Measurements from ENCODE around the gene ZDHHC13. TPM values are rescaled to one million over a fixed set of nuclear protein-coding genes. Genes with fewer than 3 reads are reported as not detected.

The ZDHHC13 gene
- total RNA-seq, 1 donor from 2014 or later: 17.3 TPM

DNA sequence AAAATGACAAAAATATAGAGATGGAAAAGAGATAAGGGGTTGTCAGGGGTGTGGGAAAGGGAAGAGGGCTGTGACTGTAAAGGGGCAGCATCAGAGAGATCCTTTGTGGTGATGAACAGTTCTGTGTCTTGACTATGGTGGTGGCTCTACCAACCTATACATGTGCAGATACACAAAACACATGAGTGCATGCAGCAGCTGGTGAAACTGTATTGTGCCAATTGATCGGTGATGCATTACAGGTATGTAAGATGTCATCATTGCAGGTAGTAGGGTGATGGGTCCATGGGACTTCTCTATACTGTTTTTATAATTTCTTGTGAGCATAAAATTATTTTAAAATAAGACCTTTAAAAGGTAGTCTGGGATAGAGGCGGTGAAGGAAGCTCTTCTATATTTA is 24.1 kb upstream of the ZDHHC13 start:
- no peaks in the 10 kb centered on the region for H3K9me3 Mint-ChIP-seq
- no peaks in the 10 kb centered on the region for H3K36me3 Mint-ChIP-seq
- H3K27ac Mint-ChIP-seq: no peak overlapping the region
- H3K4me3 Mint-ChIP-seq: no peak overlapping the region
- peaks cover 38% of the 10 kb centered on the region for H3K27me3 Mint-ChIP-seq (ENCODE audit: low read depth)
- no peak for DNase-seq (ENCODE audit: low spot score in 2 of 2, unreplicated experiment in 2 of 2)
- TF ChIP-seq, protein P1, sequence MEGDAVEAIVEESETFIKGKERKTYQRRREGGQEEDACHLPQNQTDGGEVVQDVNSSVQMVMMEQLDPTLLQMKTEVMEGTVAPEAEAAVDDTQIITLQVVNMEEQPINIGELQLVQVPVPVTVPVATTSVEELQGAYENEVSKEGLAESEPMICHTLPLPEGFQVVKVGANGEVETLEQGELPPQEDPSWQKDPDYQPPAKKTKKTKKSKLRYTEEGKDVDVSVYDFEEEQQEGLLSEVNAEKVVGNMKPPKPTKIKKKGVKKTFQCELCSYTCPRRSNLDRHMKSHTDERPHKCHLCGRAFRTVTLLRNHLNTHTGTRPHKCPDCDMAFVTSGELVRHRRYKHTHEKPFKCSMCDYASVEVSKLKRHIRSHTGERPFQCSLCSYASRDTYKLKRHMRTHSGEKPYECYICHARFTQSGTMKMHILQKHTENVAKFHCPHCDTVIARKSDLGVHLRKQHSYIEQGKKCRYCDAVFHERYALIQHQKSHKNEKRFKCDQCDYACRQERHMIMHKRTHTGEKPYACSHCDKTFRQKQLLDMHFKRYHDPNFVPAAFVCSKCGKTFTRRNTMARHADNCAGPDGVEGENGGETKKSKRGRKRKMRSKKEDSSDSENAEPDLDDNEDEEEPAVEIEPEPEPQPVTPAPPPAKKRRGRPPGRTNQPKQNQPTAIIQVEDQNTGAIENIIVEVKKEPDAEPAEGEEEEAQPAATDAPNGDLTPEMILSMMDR (IDR thresholded peaks at IDR 0.05; ENCODE audit: unreplicated experiment): no peak
- H3K4me1 Mint-ChIP-seq: no peaks in the 10 kb centered on the region

DNA sequence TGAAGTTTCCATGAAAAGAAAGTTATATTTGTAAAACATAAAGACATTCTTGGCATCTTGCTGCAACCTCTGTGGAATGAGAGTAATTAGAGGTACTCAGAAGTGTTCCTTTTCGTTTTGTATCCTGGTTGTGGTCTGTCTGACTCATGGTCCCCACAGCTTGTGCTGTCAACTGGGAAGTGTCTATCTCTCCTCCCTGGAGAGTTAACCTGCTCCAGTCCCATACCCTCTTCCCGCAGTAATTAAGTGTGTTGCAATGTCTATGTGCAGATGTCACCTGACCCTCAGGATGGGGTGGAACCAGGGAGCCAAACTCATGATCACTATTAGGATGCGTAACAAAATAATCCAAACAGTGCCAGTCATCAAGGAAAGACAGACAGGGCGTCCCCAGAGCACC is 23.0 kb upstream of the ZDHHC13 start:
- TF ChIP-seq, protein P1 (IDR thresholded peaks at IDR 0.05; ENCODE audit: unreplicated experiment): no peak
- no peak overlapping the region for H3K27ac Mint-ChIP-seq
- H3K36me3 Mint-ChIP-seq: no peaks in the 10 kb centered on the region
- no peak overlapping the region for H3K4me3 Mint-ChIP-seq
- DNase-seq (ENCODE audit: low spot score in 2 of 2, unreplicated experiment in 2 of 2): no peak
- H3K4me1 Mint-ChIP-seq: no peaks in the 10 kb centered on the region
- no peaks in the 10 kb centered on the region for H3K9me3 Mint-ChIP-seq
- H3K27me3 Mint-ChIP-seq (ENCODE audit: low read depth): peaks cover 45% of the 10 kb centered on the region

DNA sequence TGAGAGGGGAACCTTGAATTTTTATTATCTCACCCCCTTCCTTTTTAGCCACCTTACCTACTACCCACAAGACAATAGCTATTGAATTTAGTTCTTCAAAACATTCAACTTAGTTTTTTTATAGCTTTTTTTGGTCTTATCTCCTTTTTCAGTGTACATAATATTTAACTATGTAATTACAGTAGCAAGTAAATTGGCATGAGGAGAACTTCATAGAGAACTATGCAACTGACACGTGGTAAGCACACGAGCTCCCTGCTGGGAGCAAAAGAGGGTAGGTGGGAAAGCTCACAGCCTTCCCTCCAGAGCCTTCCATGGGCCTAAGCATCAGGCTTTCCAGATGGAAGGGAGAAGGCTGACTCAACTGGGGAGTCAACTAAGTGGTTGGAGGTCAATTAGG is 22.1 kb upstream of the ZDHHC13 start:
- Mint-ChIP-seq H3K36me3 (no peaks in the 10 kb centered on the region), H3K4me1 (no peaks in the 10 kb centered on the region), H3K4me3 (no peak overlapping the region), H3K27me3 (ENCODE audit: low read depth) (peaks cover 49% of the 10 kb centered on the region), H3K9me3 (no peaks in the 10 kb centered on the region), H3K27ac (no peak overlapping the region)
- DNase-seq (ENCODE audit: low spot score in 2 of 2, unreplicated experiment in 2 of 2): no peak
- TF ChIP-seq, protein P1 (IDR thresholded peaks at IDR 0.05; ENCODE audit: unreplicated experiment): no peak

DNA sequence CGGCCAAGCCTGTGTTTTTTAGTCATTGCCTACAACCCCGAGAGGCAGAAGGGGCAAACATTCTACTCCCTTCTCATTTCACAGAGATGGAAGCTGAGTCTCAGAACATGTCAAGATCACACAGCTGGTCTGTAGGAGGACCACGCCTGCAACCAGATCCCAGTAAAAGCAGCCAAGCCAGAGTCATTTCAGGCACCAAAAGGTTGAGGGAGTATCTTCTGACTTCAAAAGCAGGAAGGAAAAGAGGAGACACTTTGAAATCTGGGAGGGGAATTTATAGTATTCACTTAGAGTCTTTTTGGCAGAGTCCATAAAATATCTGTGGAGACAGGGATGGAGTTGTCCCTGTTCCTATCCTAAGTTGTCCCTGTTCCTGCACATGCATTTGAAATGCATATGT is 17.9 kb upstream of the ZDHHC13 start:
- H3K4me1 Mint-ChIP-seq: peaks cover 6% of the 10 kb centered on the region
- peaks cover 8% of the 10 kb centered on the region for H3K9me3 Mint-ChIP-seq
- TF ChIP-seq, protein P1 (IDR thresholded peaks at IDR 0.05; ENCODE audit: unreplicated experiment): no peak
- no peaks in the 10 kb centered on the region for H3K36me3 Mint-ChIP-seq
- no peak overlapping the region for H3K4me3 Mint-ChIP-seq
- DNase-seq (ENCODE audit: low spot score in 2 of 2, unreplicated experiment in 2 of 2): no peak
- peaks cover 52% of the 10 kb centered on the region for H3K27me3 Mint-ChIP-seq (ENCODE audit: low read depth)
- H3K27ac Mint-ChIP-seq: no peak overlapping the region

DNA sequence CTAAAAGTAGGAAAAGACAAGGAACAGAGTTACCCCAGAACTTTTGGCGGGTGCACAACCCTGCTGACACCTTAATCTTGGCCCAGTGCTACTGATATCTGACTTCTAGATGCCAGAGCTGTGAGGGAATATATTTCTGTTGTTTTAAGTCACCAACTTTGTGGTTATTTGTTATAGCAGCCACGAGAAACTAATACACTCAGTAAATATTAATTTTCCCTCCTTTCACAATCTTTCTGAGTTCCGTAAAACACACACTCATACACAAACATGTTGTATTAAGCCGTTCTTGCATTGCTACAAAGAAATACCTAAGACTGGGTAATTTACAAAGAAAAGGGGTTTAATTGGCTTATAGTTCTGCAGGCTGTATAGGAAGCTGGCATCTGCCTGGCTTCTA is 16.1 kb upstream of the ZDHHC13 start:
- peaks cover 6% of the 10 kb centered on the region for H3K4me1 Mint-ChIP-seq
- peaks cover 8% of the 10 kb centered on the region for H3K9me3 Mint-ChIP-seq
- DNase-seq (ENCODE audit: low spot score in 2 of 2, unreplicated experiment in 2 of 2): no peak
- no peak overlapping the region for H3K27ac Mint-ChIP-seq
- H3K4me3 Mint-ChIP-seq: no peak overlapping the region
- no peaks in the 10 kb centered on the region for H3K36me3 Mint-ChIP-seq
- TF ChIP-seq, protein P1 (IDR thresholded peaks at IDR 0.05; ENCODE audit: unreplicated experiment): no peak
- H3K27me3 Mint-ChIP-seq (ENCODE audit: low read depth): peaks cover 48% of the 10 kb centered on the region

Data from mesothelial cell of epicardium (in vitro differentiated cells).